NCI-H1436 treated with DMSO at 0.1 percent for 48 hours (cell line): ENCODE data around the gene RHOH.
"Not testable (repeated sequence)": the region's sequence is repeated elsewhere in the genome, so short reads cannot be mapped to it uniquely, and the experiment has no call there.

Source experiments
- DNase-seq: peaks from one replicate; lab custom pipeline; 2025; lab: John Stamatoyannopoulos, UW

Gene RHOH

DNA sequence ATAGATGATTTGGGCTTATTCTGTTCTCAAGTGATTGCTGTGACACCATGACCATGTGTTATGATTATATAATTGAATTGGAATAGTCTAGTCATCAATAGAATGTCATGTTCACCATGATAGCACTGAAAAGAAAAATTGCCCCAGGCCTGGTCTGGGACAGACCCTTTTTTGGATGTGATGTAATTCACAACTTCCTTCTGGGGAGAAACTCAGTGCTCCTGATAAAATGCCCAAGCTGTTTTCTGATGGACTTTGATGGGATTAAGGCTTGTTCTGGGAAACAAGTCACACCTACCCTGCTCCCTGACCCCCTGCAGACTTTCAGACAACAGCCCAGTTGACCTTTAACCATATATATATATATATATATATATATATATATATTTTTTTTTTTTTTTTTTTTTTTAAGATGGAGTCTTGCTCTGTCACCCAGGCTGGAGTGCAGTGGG, 65.3 kb downstream of the RHOH start:
- no peak for DNase-seq

DNA sequence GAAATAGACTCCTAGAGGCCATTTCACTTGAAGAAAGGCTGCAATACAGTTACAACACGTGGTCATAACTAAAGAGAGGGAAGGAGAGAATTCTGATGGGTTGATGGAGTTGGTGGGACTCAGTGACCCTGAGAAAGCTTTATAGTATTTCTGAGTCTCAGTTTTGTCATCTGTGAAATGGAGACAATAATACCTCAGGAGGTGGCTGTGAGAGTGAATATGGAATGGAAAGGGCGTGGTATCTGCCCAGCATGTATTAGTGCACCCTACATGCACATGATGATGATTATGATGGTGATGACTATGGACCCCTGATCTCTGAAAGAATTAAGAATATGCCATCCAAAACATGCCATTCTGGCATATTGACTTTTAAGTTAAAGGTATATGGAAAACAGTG, 66.0 kb downstream of the RHOH start:
- no peak for DNase-seq

DNA sequence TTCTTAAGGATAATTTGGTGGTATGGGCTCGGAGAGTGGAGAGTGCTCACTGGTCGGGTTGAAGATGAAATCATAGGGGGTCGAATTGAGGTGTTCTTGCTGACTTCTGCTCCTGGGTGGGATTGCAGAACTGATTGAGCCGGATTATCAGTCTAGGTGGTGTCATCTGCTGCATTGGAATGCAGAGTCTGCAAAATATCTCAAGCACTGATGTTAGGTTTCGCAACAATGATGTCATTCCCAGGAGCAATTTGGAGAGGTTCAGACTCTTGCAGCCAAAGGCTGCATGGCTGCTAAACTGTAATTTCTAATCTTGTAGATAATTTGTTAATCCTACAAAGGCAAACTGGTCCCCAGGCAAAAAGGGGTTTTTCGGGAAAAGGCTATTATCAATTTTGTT, 67.7 kb downstream of the RHOH start:
- no peak for DNase-seq

DNA sequence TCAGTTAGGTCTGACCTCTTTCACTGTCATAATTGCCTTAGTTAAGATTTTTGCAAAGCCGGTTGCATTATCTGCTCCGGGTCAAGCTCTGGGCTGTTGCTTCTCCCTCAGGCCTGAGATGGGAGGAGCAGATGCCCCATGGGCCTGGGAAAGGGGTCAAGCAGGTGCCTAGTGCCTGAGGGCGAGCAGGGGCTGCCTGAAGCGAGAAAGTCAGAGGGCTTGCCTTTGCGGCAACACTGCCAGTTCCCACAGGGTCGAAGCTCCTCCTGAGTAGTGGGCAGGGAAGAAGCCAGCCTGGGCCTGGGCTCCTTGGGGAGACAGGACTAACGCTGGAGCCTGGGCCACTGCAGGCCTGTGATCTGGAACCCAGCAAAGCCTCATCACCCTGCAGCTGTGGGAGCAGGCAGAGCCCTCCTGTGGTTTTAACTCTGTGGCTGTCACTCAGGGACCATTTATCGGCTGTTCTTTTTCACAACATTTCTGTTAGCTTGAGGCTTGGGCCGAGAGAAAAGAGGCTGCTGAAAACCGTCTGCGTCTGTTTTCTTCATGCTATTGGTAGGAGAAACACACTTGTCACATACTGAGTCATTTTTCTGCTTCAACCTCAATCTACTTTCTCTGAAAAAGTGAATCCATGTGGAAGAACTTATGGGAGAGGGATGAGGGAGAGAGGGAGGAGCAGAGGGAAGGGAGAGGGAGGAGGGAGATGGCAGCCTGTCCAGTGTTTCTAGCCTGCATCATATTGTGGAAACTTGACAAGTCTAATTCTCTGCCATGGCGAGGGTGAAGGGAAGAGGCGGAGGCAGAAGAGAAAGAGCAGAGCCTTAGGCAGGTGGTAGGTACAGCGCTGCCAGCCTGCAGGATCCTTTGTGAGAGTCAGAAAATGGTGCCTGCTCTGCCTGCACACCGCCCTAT, 68.4 kb downstream of the RHOH start:
- no peak for DNase-seq

DNA sequence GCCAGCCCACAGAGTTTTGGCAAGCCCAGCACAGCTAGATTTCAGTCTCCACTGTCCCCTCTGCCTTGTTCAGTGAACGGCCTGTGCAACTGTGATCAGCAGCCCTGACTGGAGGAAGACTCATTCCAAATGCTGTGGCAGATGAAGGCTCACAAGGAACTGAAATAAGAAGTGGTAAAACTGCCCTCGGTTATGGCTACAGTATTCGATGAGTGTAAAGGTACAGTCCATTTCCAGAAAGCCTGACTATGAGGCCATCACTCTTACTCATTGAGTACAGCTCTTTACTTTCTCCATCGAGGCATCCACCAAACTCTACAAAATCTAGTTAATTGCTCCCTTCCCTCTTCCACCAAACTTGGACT, 69.1 kb downstream of the RHOH start:
- no peak for DNase-seq

DNA sequence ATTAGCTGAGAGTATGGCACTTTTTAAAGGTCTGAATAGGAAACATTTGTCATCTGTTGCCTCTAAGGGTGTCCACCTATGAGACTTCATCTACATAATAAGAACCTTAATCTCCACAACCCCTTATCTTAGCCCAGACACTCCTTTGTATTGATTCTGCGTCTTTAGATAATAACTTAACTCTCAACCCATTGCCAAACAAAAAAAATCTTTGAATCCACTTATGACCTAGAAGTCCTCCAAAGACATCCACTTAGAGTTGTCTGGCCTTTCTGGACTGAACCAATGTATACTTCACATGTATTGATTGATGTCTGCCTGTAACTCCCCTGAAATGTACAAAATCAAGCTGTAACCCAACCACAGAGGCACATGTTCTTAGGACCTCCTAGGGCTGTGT, 72.3 kb downstream of the RHOH start:
- DNase-seq = no peak

DNA sequence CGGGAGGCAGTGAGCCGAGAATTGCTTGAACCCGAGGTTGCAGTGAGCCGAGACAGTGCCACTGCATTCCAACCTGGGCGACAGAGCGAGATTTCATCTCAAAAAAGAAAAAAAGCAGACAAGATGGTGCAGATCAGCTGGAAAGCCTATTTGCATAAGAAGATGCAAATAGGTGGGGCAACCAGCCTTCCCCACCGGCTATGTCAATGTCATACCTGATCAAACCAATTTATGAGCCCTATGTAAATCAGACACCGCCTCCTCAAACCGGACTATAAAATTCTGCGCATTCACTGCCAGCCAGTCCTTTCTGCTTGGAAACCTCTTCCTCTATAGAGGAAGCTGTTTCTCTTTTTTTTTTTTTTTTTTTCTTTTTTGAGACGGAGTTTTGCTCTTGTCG, 73.8 kb downstream of the RHOH start:
- no peak for DNase-seq

DNA sequence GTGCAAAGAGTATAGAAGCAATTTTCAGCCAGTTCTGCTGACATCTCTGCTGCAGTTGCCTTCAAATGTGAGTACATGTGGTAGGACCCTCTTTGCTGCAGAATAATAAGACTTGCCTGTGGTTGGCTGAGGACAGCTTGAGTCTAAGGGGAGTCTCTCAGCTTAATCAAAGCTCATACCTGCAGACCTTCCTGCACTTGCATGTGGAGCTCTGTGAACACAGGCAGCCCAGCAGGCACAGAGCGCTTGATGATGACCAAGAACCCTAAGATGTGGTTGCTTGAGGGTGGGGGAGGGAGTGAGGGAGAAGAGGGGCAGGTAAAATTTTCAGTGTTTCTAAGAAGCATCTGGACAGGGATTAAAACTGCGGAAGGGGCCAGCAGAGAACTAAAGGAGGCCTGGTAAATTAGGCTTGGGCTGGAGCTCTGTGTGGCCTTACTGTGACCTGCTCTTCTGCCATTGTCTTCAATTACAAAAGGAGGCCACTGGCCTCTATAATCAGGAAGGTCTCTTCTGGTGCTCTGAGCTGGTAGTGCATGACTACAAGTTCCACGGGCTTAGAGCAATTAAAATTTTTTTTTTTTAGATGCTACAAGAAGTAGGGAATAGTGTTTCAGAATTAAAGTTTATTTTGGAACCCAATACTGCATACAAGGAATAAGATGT, 78.4 kb downstream of the RHOH start:
- no peak for DNase-seq

DNA sequence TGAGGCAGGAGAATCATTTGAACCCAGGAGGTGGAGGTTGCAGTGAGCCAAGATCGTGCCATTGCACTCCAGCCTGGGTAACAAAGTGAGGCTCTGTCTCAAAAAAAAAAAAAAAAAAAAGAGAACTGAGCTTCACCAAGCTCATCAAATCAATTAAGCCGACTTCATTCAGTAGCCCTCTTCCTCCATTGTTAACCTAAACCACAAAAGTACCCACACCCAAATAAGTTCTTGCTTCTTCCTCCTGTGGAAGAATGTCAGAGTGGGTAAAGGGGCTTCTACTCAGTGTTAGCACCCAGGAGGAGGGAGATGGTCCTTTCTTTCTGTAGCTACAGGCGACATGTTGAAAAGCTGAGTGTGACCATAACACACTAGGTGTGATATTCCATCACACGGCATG, 79.7 kb downstream of the RHOH start:
- no peak for DNase-seq

DNA sequence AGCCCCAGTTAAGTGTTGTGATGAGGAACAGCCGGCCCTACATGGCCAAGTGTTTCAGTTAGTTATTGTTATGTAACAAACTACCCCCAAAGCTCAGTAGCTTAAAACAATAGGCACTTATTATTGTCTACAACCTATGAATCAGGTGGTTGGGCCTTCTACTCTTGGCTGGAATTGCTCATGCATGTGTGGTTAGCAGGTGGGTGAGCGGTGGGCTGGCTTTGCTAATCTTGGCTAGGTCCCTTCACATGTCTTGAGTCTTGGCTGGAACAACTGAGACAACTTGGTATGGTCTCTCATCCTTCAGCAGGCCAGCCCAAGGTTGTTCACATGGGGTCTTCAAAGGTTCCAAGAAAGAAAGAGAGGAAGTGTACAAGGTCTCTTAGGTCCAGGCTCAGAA, 83.8 kb downstream of the RHOH start:
- no peak for DNase-seq

DNA sequence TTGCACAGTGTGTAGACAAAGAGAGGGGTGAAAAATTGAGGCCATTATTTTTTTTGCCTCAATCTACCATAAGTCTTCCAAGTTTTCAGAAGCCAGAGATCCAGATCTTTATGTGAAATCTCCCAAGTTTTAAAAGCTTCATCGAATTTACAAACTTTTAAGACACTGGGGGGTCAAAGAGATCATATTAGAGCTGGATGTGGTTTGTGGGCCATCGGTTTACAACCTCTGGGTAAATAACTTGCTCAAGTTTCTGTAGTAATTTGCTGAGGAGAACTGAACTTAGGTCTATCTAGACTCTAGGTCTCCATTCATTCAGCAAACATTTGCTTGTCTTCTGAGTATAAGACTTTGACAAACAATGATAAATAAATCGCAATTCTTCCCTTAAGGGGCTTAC, 84.3 kb downstream of the RHOH start:
- no peak for DNase-seq

DNA sequence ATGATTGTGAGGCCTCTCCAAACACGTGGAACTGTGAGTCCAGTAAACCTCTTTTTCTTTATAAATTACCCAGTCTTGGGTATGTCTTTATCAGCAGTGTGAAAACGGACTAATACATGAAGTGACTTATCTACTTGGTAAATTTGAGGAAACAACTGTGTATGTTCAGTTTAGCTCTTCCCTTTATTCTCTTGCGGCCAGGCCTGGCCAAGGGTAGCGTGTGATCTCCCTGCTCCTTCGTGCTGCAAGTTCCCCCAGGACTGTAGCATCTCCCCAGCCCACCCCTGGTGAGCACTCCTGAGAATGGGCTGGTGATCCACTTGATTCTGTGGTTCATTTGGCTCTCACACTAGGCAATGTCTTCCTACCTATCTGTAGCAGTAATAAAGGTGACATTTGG, 85.1 kb downstream of the RHOH start:
- no peak for DNase-seq

DNA sequence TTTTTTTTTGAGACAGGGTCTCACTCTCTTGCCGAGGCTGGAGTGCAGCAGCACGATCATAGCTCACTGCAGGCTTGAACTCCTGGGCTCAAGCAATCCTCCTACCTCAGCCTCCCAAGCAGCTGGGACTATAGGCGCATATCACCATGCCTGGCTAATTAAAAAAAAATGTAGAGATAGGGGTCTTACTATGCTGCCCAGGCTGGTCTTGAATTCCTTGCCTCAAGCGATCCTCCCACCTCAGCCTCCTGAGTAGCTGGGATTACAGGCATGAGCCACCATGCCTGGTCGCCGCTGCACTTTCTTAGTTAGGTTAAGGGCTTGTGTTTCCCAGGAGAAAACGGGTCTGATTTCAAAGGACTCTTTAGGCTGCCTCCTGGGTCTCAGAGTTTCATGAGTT, 86.0 kb downstream of the RHOH start:
- not testable (repeated sequence) for DNase-seq

DNA sequence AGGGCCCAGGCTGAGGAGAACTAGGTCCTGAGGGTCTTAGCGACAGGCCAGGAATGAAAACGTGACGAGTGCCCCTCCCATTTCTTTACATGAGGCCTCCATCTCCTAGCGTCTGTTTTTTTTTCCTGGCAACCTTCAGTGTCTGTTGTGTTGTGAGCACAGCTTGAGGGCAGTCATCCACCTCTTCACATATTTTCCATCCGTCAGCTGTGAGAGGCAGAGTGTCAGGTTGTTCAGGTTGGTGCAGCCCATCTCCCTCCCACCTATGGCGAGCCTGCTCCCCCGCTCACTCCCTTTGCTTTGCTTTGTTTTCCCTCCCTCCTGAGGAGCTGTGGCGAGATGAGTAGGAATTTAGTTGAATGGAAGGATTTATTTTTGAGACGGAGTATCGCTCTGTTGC, 86.6 kb downstream of the RHOH start:
- no peak for DNase-seq

DNA sequence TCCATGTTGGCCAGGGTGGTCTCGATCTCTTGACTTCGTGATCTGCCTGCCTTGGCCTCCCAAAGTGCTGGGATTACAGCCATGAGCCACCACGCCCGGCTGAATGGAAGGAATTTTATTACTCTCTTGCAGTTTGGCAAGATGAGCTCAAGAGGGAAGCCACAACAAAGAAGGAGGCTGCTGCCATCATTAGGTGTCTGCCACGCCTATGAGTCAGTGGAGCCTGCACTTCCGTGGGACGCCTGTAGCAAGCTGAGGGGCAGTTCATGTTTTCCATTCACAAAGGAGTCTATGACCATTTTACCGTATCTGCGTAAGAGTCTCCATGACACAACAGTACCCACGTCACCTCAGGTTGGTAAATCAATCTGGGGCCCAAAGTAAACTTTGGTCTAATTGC, 87.1 kb downstream of the RHOH start:
- DNase-seq = no peak

DNA sequence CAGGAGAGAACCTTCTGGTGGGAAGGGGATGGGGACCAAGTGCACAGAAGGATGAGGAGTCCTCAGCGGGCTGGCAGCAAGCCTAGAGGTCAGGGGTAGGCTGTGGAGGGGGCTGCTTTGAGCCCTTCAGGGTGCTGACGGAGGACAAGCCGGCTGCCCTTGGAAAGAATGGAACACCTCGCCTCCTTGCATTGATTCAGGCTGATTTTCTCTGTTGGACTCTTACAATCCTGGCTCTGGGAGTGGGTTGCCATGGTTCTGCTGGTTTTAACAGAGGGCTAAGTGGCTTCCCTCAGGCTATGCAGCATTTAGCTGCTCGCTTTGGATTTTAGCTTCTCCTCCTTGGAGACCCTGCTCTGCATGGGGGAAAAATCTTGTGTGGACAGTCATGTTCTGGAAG, 88.9 kb downstream of the RHOH start:
- DNase-seq = no peak

DNA sequence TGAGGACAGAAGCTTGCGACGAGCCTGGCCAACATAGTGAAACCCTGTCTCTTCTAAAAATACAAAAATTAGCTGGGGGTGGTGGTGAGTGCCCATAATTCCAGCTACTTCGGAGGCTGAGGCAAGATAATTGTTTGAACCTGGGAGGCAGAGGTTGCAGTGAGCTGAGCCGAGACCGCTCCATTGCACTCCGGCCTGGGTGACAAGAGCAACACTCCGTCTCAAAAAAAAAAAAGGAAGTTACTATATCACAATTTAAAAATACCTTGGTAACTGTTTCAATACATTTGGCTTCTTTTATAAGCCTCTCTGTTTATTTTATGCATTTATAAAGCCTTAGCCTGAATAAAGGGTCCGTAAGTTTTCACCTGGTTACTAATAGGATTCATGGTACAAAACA, 91.7 kb downstream of the RHOH start:
- DNase-seq = no peak

DNA sequence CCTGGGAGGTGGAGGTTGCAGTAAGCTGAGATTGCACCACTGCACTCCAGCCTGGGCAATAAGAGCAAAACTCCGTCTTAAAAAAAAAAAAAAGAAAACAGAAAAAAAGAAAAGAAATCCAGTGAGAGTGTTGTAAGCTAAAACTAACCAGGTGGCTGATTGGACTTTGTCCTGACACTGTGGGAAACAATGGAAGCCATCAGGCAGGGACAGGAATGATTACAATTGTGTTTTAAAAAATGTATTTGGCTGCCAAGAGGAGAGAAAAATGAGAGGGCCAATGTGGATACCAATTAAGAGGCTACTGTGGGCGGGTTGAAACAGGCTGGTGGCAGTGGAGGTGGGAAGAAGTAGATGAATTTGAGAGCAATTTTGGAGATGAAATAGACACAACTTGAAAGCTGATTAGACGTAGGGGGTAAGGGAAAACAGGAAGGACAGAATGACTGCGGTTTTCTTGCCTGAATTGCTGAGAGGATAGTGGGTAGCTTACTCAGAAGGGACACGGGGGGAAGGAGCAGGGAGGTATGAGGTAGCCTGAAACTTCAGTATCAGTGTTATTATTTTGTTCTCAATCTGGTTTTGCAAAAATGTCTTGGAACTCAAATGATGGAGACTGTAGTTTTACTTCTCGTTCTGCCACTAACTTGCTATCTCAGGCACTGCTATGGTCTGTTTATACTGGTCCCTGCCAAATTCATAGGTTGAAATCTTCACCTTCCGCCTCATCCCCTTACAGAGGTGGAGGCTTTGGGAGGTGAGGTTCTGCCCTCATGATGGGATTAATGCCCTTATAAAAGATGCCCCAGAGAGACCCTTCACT, 92.7 kb downstream of the RHOH start:
- DNase-seq = no peak

DNA sequence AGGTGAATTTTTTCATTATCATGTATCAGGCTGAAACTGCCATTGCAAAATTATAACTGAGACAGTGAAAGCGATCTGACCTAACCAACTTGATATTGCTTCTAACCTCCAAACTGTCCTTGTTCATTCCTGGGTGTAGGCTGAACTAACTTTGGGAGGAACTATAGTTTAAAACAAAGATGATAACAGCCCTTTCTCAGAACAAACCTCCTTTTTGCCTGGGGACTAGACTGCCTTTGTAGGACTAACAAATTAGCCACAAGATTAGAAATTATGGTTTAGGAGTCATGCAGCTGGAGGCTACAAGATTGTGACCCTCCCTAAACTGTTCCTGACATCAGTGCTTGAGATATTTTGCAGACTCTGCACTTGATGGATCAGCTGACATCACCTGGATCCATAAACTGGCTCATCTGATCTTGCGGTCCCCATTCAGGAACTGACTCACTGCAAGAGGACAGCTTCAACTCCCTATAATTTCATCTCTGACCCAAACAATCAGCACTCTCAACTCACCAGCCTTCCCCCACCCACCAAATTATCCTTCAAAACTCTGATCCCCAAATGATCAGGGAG, 93.9 kb downstream of the RHOH start:
- not testable (repeated sequence) for DNase-seq

DNA sequence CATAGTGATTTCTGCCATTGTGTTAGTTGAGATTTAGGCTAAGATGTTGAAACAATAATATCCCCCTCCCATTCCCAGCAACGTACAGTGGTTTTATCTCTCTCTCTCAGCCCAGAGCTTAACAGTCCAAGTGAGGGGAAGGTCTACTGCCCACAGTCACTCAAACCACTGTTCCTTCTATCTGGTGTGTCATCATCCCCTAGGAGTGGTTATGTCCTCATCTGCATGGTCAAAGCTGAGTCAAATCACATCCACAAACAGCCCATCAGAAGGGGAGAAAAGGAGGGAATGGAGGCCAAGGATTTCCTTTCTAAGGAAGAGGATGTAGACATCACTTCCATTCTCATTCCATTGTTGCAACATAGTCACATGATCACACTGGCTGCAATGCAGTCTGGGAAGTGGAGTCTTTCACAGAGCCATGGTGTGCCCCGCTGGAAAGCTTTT, 95.5 kb downstream of the RHOH start:
- DNase-seq = no peak

DNA sequence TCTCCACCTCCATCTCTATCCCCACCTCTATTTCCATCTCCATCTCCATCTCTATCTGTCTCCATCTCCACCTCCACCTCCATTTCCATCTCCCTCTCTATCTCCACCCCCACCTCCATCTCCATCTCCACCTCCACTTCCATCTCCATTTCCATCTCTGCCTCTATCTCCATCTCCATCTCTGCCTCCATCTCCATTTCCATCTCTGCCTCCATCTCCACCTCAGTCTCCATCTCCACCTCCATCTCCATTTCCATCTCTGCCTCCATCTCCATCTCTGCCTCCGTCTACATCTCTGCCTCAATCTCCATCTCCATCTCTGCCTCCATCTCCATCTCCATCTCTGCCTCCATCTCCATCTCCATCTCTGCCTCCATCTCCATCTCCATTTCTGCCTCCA, 97.5 kb downstream of the RHOH start:
- no peak for DNase-seq

DNA sequence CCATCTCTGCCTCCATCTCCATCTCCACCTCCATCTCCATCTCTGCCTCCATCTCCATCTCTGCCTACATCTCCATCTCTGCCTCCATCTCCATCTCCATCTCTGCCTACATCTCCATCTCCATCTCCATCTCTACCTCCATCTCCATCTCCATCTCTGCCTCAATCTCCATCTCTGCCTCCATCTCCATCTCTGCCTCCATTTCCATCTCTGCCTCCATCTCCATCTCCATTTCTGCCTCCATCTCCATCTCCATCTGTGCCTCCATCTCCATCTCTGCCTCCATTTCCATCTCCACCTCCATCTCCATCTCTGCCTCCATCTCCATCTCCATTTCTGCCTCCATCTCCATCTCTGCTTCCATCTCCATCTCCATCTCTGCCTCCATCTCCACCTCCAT, 98.2 kb downstream of the RHOH start:
- not testable (repeated sequence) for DNase-seq
